Activated CD8-positive, alpha-beta T cell treated with anti-CD3 and anti-CD28 coated beads for 36 hours (primary cell): ENCODE data around the gene BGN. TPM values are rescaled to one million over a fixed set of nuclear protein-coding genes. Genes with fewer than 3 reads are reported as not detected.

Experiments
- ATAC-seq: fragments of 200-7000 bp; cut with Tn5 transposase; one replicate; pipeline ENCODE4 v1.10.0; 2021; ENCODE audit warnings: mild to moderate bottlenecking, moderate library complexity
- CTCF ChIA-PET: fragments of 350-600 bp; sonication (Branson Sonifier 250); formaldehyde crosslinking; loops from one replicate; lab custom pipeline; 2021; ENCODE audit warnings: antibody characterized with exemption; lab: Charles Lee
- POLR2A ChIA-PET: fragments of 350-600 bp; sonication (Branson Sonifier 250); formaldehyde crosslinking; loops from one replicate; lab custom pipeline; 2021; ENCODE audit warnings: antibody characterized with exemption; lab: Charles Lee
- DNase-seq: peaks from one replicate; pipeline ENCODE4 v3.0.0-alpha.2; 2020
- H3K27ac Mint-ChIP-seq: one replicate; pipeline ENCODE4 v1.8.0; 2021; ENCODE audit warnings: mild to moderate bottlenecking, mixed read lengths
- H3K27me3 Mint-ChIP-seq: one replicate; pipeline ENCODE4 v1.8.0; 2021; ENCODE audit warnings: mixed read lengths
- H3K36me3 Mint-ChIP-seq: one replicate; pipeline ENCODE4 v1.8.0; 2021; ENCODE audit warnings: low read depth, mixed read lengths
- H3K4me1 Mint-ChIP-seq: one replicate; pipeline ENCODE4 v1.8.0; 2021; ENCODE audit warnings: low read depth, mixed read lengths
- H3K4me3 Mint-ChIP-seq: one replicate; pipeline ENCODE4 v1.8.0; 2021; ENCODE audit warnings: mild to moderate bottlenecking, moderate library complexity, mixed read lengths
- H3K9me3 Mint-ChIP-seq: one replicate; pipeline ENCODE4 v1.8.0; 2021; ENCODE audit warnings: mixed read lengths
- intact Hi-C: fragments of 100-400 bp; cut with micrococcal nuclease; formaldehyde crosslinking; loops from one replicate; pipeline ENCODE4 v1.10.0; 2022
- total RNA-seq, 2 experiments: library from RNA; stranded (reverse); gene quantifications; one replicate each; pipeline ENCODE4 v1.2.3, GENCODE V29; 2021
- TF ChIP-seq, protein P1 (sequence below): fragments of 200-600 bp; IDR thresholded peaks from one replicate; pipeline ENCODE4 v1.8.0; 2022; ENCODE audit warnings: antibody characterized with exemption, mild to moderate bottlenecking

The BGN gene
- total RNA-seq, 2 experiments from 2014 or later, result not detected

GRCh38 chrX:153498453-153498852 is 3.7 kb downstream of the BGN start:
- intact Hi-C loops, result no loop called here
- Mint-ChIP-seq H3K4me3 (no peak overlapping the region), H3K4me1 (no peaks in the 10 kb centered on the region), H3K36me3 (no peaks in the 10 kb centered on the region), H3K9me3 (no peaks in the 10 kb centered on the region), H3K27me3 (no peaks in the 10 kb centered on the region), H3K27ac (no peak overlapping the region)
- DNase-seq, result no peak
- ChIA-PET CTCF (interaction anchor here (1.1 kb wide), 1 partner anchor 11 kb away, joined by 3 read pairs; no protein-coding TSS in a partner anchor), POLR2A (no interaction called here)
- TF ChIP-seq, protein P1, sequence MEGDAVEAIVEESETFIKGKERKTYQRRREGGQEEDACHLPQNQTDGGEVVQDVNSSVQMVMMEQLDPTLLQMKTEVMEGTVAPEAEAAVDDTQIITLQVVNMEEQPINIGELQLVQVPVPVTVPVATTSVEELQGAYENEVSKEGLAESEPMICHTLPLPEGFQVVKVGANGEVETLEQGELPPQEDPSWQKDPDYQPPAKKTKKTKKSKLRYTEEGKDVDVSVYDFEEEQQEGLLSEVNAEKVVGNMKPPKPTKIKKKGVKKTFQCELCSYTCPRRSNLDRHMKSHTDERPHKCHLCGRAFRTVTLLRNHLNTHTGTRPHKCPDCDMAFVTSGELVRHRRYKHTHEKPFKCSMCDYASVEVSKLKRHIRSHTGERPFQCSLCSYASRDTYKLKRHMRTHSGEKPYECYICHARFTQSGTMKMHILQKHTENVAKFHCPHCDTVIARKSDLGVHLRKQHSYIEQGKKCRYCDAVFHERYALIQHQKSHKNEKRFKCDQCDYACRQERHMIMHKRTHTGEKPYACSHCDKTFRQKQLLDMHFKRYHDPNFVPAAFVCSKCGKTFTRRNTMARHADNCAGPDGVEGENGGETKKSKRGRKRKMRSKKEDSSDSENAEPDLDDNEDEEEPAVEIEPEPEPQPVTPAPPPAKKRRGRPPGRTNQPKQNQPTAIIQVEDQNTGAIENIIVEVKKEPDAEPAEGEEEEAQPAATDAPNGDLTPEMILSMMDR, result no peak
- ATAC-seq, result no peak

GRCh38 chrX:153499341-153499740 is 4.6 kb downstream of the BGN start:
- H3K9me3 Mint-ChIP-seq, result no peaks in the 10 kb centered on the region
- POLR2A ChIA-PET, result no interaction called here

GRCh38 chrX:153499876-153500275 is 5.1 kb downstream of the BGN start:
- Mint-ChIP-seq H3K9me3 (no peaks in the 10 kb centered on the region), H3K27ac (no peak overlapping the region), H3K36me3 (no peaks in the 10 kb centered on the region), H3K27me3 (no peaks in the 10 kb centered on the region), H3K4me1 (no peaks in the 10 kb centered on the region), H3K4me3 (no peak overlapping the region)
- ChIA-PET CTCF (no interaction called here), POLR2A (no interaction called here)
- TF ChIP-seq, protein P1, result no peak
- intact Hi-C loops, result no loop called here
- ATAC-seq (no peak), DNase-seq (no peak)

More at GRCh38 chrX:153499341-153499740, 4.6 kb downstream of the BGN start:
- Mint-ChIP-seq H3K4me1 (no peaks in the 10 kb centered on the region), H3K27ac (no peak overlapping the region), H3K36me3 (no peaks in the 10 kb centered on the region), H3K27me3 (no peaks in the 10 kb centered on the region), H3K4me3 (no peak overlapping the region)
- CTCF ChIA-PET, result no interaction called here
- DNase-seq, result no peak
- TF ChIP-seq, protein P1, result no peak
- intact Hi-C loops, result no loop called here
- ATAC-seq, result no peak

- Mint-ChIP-seq H3K36me3 (no peaks in the 10 kb centered on the region), H3K4me1 (no peaks in the 10 kb centered on the region), H3K4me3 (no peak overlapping the region), H3K9me3 (no peaks in the 10 kb centered on the region), H3K27ac (no peak overlapping the region), H3K27me3 (no peaks in the 10 kb centered on the region)
- ChIA-PET CTCF (no interaction called here), POLR2A (no interaction called here)
- DNase-seq, result no peak
- no peak for ATAC-seq
- intact Hi-C loops, result no loop called here
- TF ChIP-seq, protein P1, result no peak
Measured at GRCh38 chrX:153500676-153501280, 6.0 kb downstream of the BGN start.

DNA sequence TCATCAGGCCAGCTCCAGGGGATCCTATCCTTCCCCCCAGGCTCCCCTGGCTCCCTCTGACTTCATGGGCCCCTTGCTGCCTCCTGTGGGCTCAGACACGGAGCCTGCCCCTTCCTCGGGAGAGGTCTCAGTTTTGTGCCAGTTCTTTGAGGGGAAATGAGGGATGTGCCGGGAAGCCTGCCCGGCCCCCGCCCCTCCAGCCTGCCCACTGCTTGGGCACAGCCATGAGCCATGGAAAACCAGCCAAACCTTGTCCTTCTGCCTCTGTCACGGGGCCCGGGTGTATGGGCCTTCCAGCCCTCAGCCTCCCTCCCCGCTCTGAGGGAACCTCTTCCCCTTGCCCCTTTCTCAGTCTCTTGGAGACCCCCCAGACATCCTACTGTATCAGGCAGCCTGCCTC is 6.8 kb downstream of the BGN start:
- DNase-seq (no peak), ATAC-seq (no peak)
- TF ChIP-seq, protein P1, result no peak
- Mint-ChIP-seq H3K36me3 (no peaks in the 10 kb centered on the region), H3K4me3 (no peak overlapping the region), H3K27me3 (no peaks in the 10 kb centered on the region), H3K27ac (no peak overlapping the region), H3K9me3 (no peaks in the 10 kb centered on the region), H3K4me1 (no peaks in the 10 kb centered on the region)
- intact Hi-C loops, result no loop called here
- ChIA-PET POLR2A (no interaction called here), CTCF (no interaction called here)
